Liver (tissue), 9 donors: Measurements from ENCODE around the gene SGK1. TPM values are rescaled to one million over a fixed set of nuclear protein-coding genes. Genes with fewer than 3 reads are reported as not detected.

Experiments used
- DNase-seq: peaks from one replicate; pipeline ENCODE4 v3.0.0-alpha.2; 2017; ENCODE audit warnings: low spot score
- H3K27ac ChIP-seq, 2 donors: one replicate each; pipeline ENCODE4 v1.7.0; 2013; ENCODE audit warnings: inconsistent platforms in 2 of 2, low read length in 2 of 2, control low read depth in 1 of 2, low read depth in 1 of 2, mild to moderate bottlenecking in 1 of 2
- H3K27me3 ChIP-seq, 4 donors: one replicate each; pipeline versions ENCODE4 v1.6.1 to v1.7.0; 2013; ENCODE audit warnings: low read length in 3 of 4, inconsistent platforms in 1 of 4, mild to moderate bottlenecking in 1 of 4, moderate library complexity in 1 of 4; ENCODE audit not compliant: control insufficient read depth in 4 of 4, insufficient read depth in 4 of 4
- H3K36me3 ChIP-seq, 4 donors: one replicate each; pipeline versions ENCODE4 v1.6.1 to v1.7.0; 2013; ENCODE audit warnings: low read length in 3 of 4, mild to moderate bottlenecking in 3 of 4, low read depth in 1 of 4, moderate library complexity in 1 of 4; ENCODE audit not compliant: control insufficient read depth in 4 of 4, insufficient read depth in 3 of 4
- H3K4me1 ChIP-seq, 4 donors: one replicate each; pipeline versions ENCODE4 v1.6.1 to v1.7.0; 2013; ENCODE audit warnings: low read length in 3 of 4, mild to moderate bottlenecking in 3 of 4, moderate library complexity in 1 of 4; ENCODE audit not compliant: control insufficient read depth in 4 of 4, insufficient read depth in 4 of 4
- H3K4me3 ChIP-seq, 3 donors: one replicate each; pipeline versions ENCODE4 v1.6.1 to v1.7.0; 2013; ENCODE audit warnings: low read length in 3 of 3, control low read depth in 1 of 3, low read depth in 1 of 3, mild to moderate bottlenecking in 1 of 3
- H3K9ac ChIP-seq, 2 donors: one replicate each; pipeline ENCODE4 v1.7.0; 2013; ENCODE audit warnings: low read length in 2 of 2, mild to moderate bottlenecking in 2 of 2, moderate library complexity in 2 of 2, control low read depth in 1 of 2, low read depth in 1 of 2
- H3K9me3 ChIP-seq, 4 donors: one replicate each; pipeline versions ENCODE4 v1.6.1 to v1.7.0; 2013; ENCODE audit warnings: low read length in 3 of 4; ENCODE audit not compliant: control insufficient read depth in 4 of 4
- EGR1 ChIP-seq, 2 donors: IDR thresholded peaks; 2 replicates each; pipeline ENCODE4 v1.6.1; 2016 to 2018; ENCODE audit warnings: antibody characterized with exemption in 2 of 2, low read depth in 2 of 2
- FOXA2 ChIP-seq: IDR thresholded peaks from 2 replicates; pipeline ENCODE4 v1.6.1; 2016; ENCODE audit warnings: antibody characterized with exemption
- GABPA ChIP-seq, 2 donors: IDR thresholded peaks in 1 of 2; conservative IDR thresholded peaks in 1 of 2; 2 replicates each; pipeline ENCODE4 v1.6.1; 2016; ENCODE audit warnings: antibody characterized with exemption in 2 of 2, mild to moderate bottlenecking in 1 of 2, moderate library complexity in 1 of 2
- HNF4G ChIP-seq: IDR thresholded peaks from 2 replicates; pipeline ENCODE4 v1.6.1; 2016; ENCODE audit warnings: antibody characterized with exemption
- MAX ChIP-seq: IDR thresholded peaks from 2 replicates; pipeline ENCODE4 v1.6.1; 2016; ENCODE audit warnings: antibody characterized with exemption
- NR2F2 ChIP-seq: IDR thresholded peaks from 2 replicates; pipeline ENCODE4 v1.6.1; 2016; ENCODE audit warnings: antibody characterized with exemption
- REST ChIP-seq: IDR thresholded peaks from 2 replicates; pipeline ENCODE4 v1.6.1; 2016; ENCODE audit warnings: antibody characterized with exemption, mild to moderate bottlenecking
- YY1 ChIP-seq: IDR thresholded peaks from 2 replicates; pipeline ENCODE4 v1.6.1; 2016; ENCODE audit warnings: antibody characterized with exemption, mild to moderate bottlenecking
- WGBS: extraction: QIAGEN DNeasy Blood & Tissue Kit; methylation state at CpG from one replicate; pipeline ENCODE4 v1.1.7; 2013; 5-methylcytosine and 5-hydroxymethylcytosine counted together
- polyA plus RNA-seq, 2 donors: library from polyadenylated mRNA; stranded (reverse) in 1 of 2; unstranded in 1 of 2; fragments of 200-250 nt in 1 of 2; fragments of >200 nt in 1 of 2; fragmentation: Nextera tagmentation in 1 of 2; extraction: Ambion mirVana in 1 of 2; gene quantifications; one replicate each; pipeline versions ENCODE4 v1.2.1 to v1.2.3, GENCODE V29; 2013 to 2015
- total RNA-seq, 2 donors: library from RNA; depleted of rRNA; stranded (reverse); fragments of >200 nt; gene quantifications; one replicate each; pipeline ENCODE4 v1.2.3, GENCODE V29; 2014
- TF ChIP-seq, protein P1 (sequence below): fragments of 150-350 bp; IDR thresholded peaks from 2 replicates; pipeline ENCODE4 v1.5.1; 2017; ENCODE audit warnings: improper control_type of control experiment, low read depth, low read length; ENCODE audit not compliant: missing input control
- donor health status: healthy.
- donor health status: healthy.
- donor health status: healthy.
- donor health status: healthy.
- donor health status: healthy.

Gene SGK1
- total and polyA plus RNA-seq, 4 donors: 28.0 to 113 (median 35.4) TPM

DNA sequence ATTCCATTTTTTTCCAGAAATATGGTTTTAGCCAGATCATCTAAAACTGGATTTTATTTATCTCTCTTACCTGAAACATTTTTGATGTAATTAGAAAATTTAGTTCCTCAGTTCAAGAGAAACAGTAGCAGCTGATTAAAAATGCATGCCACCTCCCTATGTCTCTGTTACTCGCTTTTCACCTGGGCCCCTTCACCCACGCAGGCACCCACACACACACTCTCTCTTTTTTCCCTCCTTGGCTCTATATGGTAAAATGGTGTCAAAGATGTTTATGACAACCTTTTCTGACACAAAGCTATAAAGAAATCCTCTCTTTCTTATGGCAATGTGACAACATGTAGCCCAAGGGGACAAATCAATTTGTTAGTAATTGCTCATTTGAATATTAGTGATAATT is 5.8 kb upstream of the SGK1 start:
- peaks cover 0 to 3% (median 3%) of the 10 kb centered on the region in 4 donors for H3K9me3 ChIP-seq
- no peaks in the 10 kb centered on the region for H3K27me3 ChIP-seq
- no peak for DNase-seq
- no peak overlapping the region for H3K4me3 ChIP-seq
- WGBS: 93% methylated on average over 2 of the region's 2 CpGs
- no peak for TF ChIP-seq REST
- no peak for TF ChIP-seq FOXA2
- no peak for TF ChIP-seq NR2F2
- H3K36me3 ChIP-seq: no peaks in the 10 kb centered on the region
- no peak overlapping the region for H3K9ac ChIP-seq
- H3K27ac ChIP-seq: no peak overlapping the region
- no peaks in the 10 kb centered on the region for H3K4me1 ChIP-seq

GRCh38 chr6:134323294-134323693 is 5.4 kb upstream of the SGK1 start:
- no peaks in the 10 kb centered on the region for H3K36me3 ChIP-seq
- 85% methylated on average over 1 of the region's 1 CpG for WGBS
- H3K4me3 ChIP-seq: no peak overlapping the region
- H3K4me1 ChIP-seq: no peaks in the 10 kb centered on the region
- no peak overlapping the region for H3K9ac ChIP-seq
- peaks cover 0 to 3% (median 3%) of the 10 kb centered on the region in 4 donors for H3K9me3 ChIP-seq
- no peak for DNase-seq
- TF ChIP-seq, protein P1, sequence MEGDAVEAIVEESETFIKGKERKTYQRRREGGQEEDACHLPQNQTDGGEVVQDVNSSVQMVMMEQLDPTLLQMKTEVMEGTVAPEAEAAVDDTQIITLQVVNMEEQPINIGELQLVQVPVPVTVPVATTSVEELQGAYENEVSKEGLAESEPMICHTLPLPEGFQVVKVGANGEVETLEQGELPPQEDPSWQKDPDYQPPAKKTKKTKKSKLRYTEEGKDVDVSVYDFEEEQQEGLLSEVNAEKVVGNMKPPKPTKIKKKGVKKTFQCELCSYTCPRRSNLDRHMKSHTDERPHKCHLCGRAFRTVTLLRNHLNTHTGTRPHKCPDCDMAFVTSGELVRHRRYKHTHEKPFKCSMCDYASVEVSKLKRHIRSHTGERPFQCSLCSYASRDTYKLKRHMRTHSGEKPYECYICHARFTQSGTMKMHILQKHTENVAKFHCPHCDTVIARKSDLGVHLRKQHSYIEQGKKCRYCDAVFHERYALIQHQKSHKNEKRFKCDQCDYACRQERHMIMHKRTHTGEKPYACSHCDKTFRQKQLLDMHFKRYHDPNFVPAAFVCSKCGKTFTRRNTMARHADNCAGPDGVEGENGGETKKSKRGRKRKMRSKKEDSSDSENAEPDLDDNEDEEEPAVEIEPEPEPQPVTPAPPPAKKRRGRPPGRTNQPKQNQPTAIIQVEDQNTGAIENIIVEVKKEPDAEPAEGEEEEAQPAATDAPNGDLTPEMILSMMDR: no peak
- no peak for TF ChIP-seq GABPA (IDR thresholded peaks at IDR 0.05 in 1 of 2, conservative IDR thresholded peaks at IDR 0.05 in 1 of 2)
- TF ChIP-seq EGR1 (IDR thresholded peaks at IDR 0.05; ENCODE audit: low read depth in 2 of 2): no peak
- TF ChIP-seq HNF4G: no peak
- TF ChIP-seq REST: no peak
- TF ChIP-seq MAX: no peak
- TF ChIP-seq YY1: no peak
- TF ChIP-seq FOXA2: no peak
- H3K27me3 ChIP-seq: no peaks in the 10 kb centered on the region
- no peak overlapping the region for H3K27ac ChIP-seq
